PC-9 (cell line): ENCODE measurements around the gene SLC35F3. TPM values are rescaled to one million over a fixed set of nuclear protein-coding genes. Genes with fewer than 3 reads are reported as not detected.

Experiments used
- BruUV-seq: library from RNA; stranded (reverse); fragments of 400-500 nt; replicated peaks from 2 replicates; lab custom pipeline; 2021; lab: Mats Ljungman, UMichigan
- CTCF ChIA-PET: fragments of 300-600 bp; sonication (Branson Sonifier 250); formaldehyde crosslinking; loops from one replicate; lab custom pipeline; 2022; ENCODE audit warnings: antibody characterized with exemption; lab: Charles Lee
- POLR2A ChIA-PET: fragments of 300-600 bp; sonication (Branson Sonifier 250); formaldehyde crosslinking; loops from one replicate; lab custom pipeline; 2022; ENCODE audit warnings: antibody characterized with exemption; ENCODE audit not compliant: unreplicated experiment; lab: Charles Lee
- DNase-seq, 2 experiments: peaks; one replicate each; pipeline versions ENCODE4 v3.0.0 to v3.0.0-alpha.2; 2015 to 2022; ENCODE audit warnings: mixed read lengths in 1 of 2
- H2AFZ ChIP-seq: fragments of 200-600 bp; sonication (generic); 2 replicates; pipeline ENCODE4 v1.8.1; 2017; ENCODE audit warnings: antibody characterized with exemption
- H3F3A ChIP-seq: fragments of 200-600 bp; sonication (generic); 2 replicates; pipeline ENCODE4 v1.8.1; 2017; ENCODE audit warnings: antibody characterized with exemption, mild to moderate bottlenecking, low read depth; ENCODE audit not compliant: insufficient read depth
- H3K27ac ChIP-seq: fragments of 200-600 bp; sonication (generic); 2 replicates; pipeline ENCODE4 v1.6.1; 2016; ENCODE audit warnings: mixed run types
- H3K27me3 ChIP-seq: fragments of 200-600 bp; sonication (generic); 2 replicates; pipeline ENCODE4 v1.6.1; 2016; ENCODE audit warnings: low read depth, mixed run types; ENCODE audit not compliant: insufficient read depth
- H3K36me3 ChIP-seq: fragments of 200-600 bp; sonication (generic); 2 replicates; pipeline ENCODE4 v1.6.1; 2016; ENCODE audit warnings: low read depth, mixed run types
- H3K4me1 ChIP-seq: fragments of 200-600 bp; sonication (generic); replicated peaks from 2 replicates; pipeline ENCODE4 v1.6.1; 2016; ENCODE audit warnings: mixed run types; ENCODE audit not compliant: insufficient read depth
- H3K4me2 ChIP-seq: fragments of 200-600 bp; sonication (generic); 2 replicates; pipeline ENCODE4 v1.6.1; 2017; ENCODE audit warnings: mixed run types
- H3K4me3 ChIP-seq: fragments of 200-600 bp; sonication (generic); 2 replicates; pipeline ENCODE4 v1.6.1; 2016; ENCODE audit warnings: mixed run types
- H3K79me2 ChIP-seq: fragments of 200-600 bp; sonication (generic); 2 replicates; pipeline ENCODE4 v1.6.1; 2017; ENCODE audit warnings: low read depth, mixed run types
- H3K9me2 ChIP-seq: fragments of 200-600 bp; sonication (generic); 2 replicates; pipeline ENCODE4 v1.8.1; 2017; ENCODE audit warnings: mild to moderate bottlenecking; ENCODE audit not compliant: insufficient read depth
- H3K9me3 ChIP-seq: fragments of 200-600 bp; sonication (generic); 2 replicates; pipeline ENCODE4 v1.8.1; 2016; ENCODE audit warnings: low read depth; ENCODE audit not compliant: insufficient read depth
- H4K20me1 ChIP-seq: fragments of 200-600 bp; sonication (generic); 2 replicates; pipeline ENCODE4 v1.8.1; 2017; ENCODE audit not compliant: insufficient read depth
- CTCF ChIP-seq: fragments of 200-600 bp; sonication (generic); conservative IDR thresholded peaks from 2 replicates; pipeline ENCODE4 v1.6.1; 2017; ENCODE audit warnings: mixed run types, antibody characterized with exemption, mild to moderate bottlenecking, moderate library complexity
- EZH2 ChIP-seq: fragments of 200-600 bp; sonication (generic); IDR thresholded peaks from 2 replicates; pipeline ENCODE4 v1.8.0; 2017; ENCODE audit warnings: antibody characterized with exemption, low read depth
- intact Hi-C: fragments of 100-400 bp; cut with micrococcal nuclease; formaldehyde crosslinking; loops from one replicate; pipeline ENCODE4 v1.10.0; 2022; ENCODE audit not compliant: unreplicated experiment
- total RNA-seq: library from RNA; stranded (reverse); gene quantifications from 2 replicates; pipeline ENCODE4 v1.2.3, GENCODE V29; 2021

SLC35F3 gene
- total RNA-seq, 1 experiment from 2014 or later, result 6.1 TPM

- TF ChIP-seq CTCF (no peak), EZH2 (no peak)
- Histone ChIP-seq H3K4me3 (no peak overlapping the region), H3K36me3 (no peaks in the 10 kb centered on the region), H4K20me1 (no peaks in the 10 kb centered on the region), H3K27me3 (no peaks in the 10 kb centered on the region), H3K9me3 (peaks cover 5% of the 10 kb centered on the region; the same call in 1 of the 2 replicates), H3K79me2 (no peaks in the 10 kb centered on the region), H3K4me2 (no peak overlapping the region), H3K4me1 (no peaks in the 10 kb centered on the region), H2AFZ (no peak overlapping the region), H3K9me2 (no peaks in the 10 kb centered on the region), H3K27ac (no peak overlapping the region), H3F3A (no peaks in the 10 kb centered on the region)
- ChIA-PET CTCF (interaction anchor here (0.9 kb wide), 1 partner anchor 22 kb away, joined by 8 read pairs; no protein-coding TSS in a partner anchor), POLR2A (no interaction called here)
- DNase-seq, result no peak
- intact Hi-C loops, result no loop called here
- BruUV-seq, result no TSS peak
These were observed 30.8 kb upstream of the SLC35F3 start for GRCh38 chr1:233873666-233874065.

- Histone ChIP-seq H3K79me2 (no peaks in the 10 kb centered on the region), H3F3A (no peaks in the 10 kb centered on the region), H3K27ac (no peak overlapping the region), H3K9me2 (0 out of 2 replicates have a peak, but pooled peaks cover 4% of the 10 kb centered on the region), H3K4me3 (no peak overlapping the region), H3K9me3 (no peaks in the 10 kb centered on the region), H4K20me1 (no peaks in the 10 kb centered on the region), H3K36me3 (no peaks in the 10 kb centered on the region), H2AFZ (no peak overlapping the region), H3K27me3 (no peaks in the 10 kb centered on the region), H3K4me1 (no peaks in the 10 kb centered on the region), H3K4me2 (no peak overlapping the region)
- TF ChIP-seq CTCF (no peak), EZH2 (no peak)
- POLR2A ChIA-PET, result no interaction called here
- no TSS peak for BruUV-seq
- CTCF ChIA-PET, result no interaction called here
- no peak for DNase-seq
- intact Hi-C loops, result no loop called here
These were observed 24.6 kb upstream of the SLC35F3 start for GRCh38 chr1:233879841-233880240.

GRCh38 chr1:233883671-233884070 is 20.8 kb upstream of the SLC35F3 start:
- Histone ChIP-seq H3K4me1 (no peaks in the 10 kb centered on the region), H3F3A (no peaks in the 10 kb centered on the region), H4K20me1 (no peaks in the 10 kb centered on the region), H3K27ac (no peak overlapping the region), H3K4me3 (no peak overlapping the region), H3K9me3 (peaks cover 2% of the 10 kb centered on the region; the same call in 1 of the 2 replicates), H3K4me2 (no peak overlapping the region), H3K79me2 (no peaks in the 10 kb centered on the region), H3K36me3 (no peaks in the 10 kb centered on the region), H3K9me2 (0 out of 2 replicates have a peak, but pooled peaks cover 4% of the 10 kb centered on the region), H2AFZ (no peak overlapping the region), H3K27me3 (no peaks in the 10 kb centered on the region)
- no peak for TF ChIP-seq CTCF
- no peak for TF ChIP-seq EZH2
- ChIA-PET CTCF (no interaction called here), POLR2A (no interaction called here)
- intact Hi-C loops, result no loop called here
- no TSS peak for BruUV-seq
- no peak for DNase-seq
